HG03196 (cell line): Measurements from ENCODE around the gene LMF1.
A peak's percentile ranks its signal among the peaks of the same experiment; 100 is the strongest.

Experiments
- ATAC-seq: cut with Tn5 transposase; IDR thresholded peaks from one replicate; pipeline ENCODE4 v1.9.1; 2021; ENCODE audit not compliant: unreplicated experiment

The LMF1 gene

DNA sequence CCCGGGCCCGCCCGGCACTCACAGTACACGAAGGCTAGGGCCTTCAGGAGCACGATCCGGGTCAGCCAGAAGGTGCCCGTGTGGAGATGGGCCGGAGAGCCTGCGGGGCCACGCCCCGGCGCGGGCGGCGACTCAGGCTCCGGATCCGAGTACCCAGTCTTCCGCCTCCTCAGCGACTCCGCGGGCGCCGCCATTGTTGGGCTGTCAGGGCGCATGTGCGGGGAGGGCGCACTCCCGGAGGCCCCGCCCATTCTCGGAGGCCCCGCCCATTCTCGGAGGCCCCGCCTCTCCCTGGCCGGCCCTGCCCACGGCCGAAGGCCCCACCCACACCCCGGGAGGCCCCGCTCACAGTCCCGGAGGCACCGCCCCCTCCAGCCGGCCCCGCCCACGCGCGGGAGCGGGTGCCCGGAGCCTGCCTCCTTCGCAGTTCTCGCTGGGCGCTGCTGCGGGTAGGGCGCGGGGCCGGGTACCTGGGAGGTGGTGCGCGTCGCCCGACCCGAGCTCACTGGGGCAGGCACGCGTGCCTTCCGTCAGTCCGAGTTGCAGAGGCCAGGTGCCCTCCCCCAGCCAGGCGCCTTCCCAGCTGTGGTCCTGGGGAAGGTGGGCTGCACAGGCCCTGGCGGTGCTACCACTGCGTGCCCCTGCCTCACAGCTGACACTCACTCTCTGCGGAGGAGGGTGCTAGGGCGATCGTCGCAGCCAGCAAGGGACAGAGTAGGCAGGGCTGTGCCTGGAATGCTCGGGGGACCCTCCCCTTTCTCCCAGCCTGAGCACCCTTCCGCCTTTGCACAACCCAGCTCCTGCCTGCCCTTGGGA is at the start of gene LMF1:
Gene LMF1, minus strand, starts transcription at position 219 of the 816 bp plus-strand sequence. Its CDS starts 4 bp downstream, at position 215.
- ATAC-seq, result peak; percentile 71

DNA sequence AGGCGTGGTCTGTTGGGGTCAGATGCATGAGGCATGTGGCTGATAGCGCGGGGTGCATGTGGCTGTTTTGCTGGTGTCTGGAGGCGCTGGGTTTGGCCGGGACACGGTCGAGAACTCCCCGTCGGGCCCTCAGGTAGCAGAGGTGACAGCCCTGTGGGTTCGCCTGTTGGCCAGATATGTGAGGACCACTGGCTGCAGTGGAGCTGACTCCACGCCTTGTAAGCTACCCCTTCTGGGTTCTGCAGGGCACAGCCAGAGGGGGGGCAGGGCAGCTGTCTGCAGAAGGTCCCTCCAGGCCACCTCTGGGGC is 49.3 kb upstream of the LMF1 start:
- no peak for ATAC-seq

DNA sequence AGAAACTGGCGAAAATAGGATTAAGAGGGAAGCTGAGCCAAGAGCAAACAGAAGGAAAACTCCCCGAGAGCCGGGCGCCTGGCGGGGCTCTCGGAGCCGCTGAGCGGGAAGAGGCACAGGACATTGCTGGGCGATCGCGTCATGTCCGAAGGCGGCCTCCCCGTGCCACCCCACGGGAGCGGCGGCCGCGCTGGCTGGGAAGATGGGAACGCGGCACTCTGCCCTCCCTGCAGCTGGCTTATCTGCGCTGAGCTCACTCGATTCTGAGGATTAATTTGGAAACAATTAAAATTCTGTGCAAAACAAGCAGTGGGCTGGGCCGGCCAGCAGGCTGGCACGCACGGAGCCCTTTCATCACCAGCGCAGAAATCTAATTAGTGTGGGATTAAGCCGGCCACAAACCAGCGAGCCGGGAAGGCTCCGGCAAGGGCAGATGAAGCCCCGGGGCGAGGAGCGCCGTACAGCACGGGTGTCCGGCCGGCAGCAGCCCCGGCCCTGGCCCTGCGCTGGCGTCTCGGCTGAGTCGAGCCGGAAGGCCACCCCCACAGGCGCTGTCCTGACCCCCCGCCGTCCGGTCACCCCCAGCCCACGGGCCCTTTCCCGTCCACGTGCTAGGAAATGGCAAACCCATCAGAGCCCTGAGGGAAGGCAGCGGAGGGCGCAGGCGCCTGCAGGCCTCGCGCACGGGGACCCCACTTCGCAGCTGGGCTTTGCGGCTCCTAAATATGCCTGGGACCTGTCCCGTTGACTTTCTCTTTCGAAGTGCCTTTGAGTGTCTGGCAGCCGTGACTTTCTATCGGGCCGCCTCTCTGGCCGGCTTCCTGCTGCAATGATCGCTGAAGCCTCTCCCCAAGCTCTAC is 48.7 kb upstream of the LMF1 start:
- ATAC-seq, result no peak

DNA sequence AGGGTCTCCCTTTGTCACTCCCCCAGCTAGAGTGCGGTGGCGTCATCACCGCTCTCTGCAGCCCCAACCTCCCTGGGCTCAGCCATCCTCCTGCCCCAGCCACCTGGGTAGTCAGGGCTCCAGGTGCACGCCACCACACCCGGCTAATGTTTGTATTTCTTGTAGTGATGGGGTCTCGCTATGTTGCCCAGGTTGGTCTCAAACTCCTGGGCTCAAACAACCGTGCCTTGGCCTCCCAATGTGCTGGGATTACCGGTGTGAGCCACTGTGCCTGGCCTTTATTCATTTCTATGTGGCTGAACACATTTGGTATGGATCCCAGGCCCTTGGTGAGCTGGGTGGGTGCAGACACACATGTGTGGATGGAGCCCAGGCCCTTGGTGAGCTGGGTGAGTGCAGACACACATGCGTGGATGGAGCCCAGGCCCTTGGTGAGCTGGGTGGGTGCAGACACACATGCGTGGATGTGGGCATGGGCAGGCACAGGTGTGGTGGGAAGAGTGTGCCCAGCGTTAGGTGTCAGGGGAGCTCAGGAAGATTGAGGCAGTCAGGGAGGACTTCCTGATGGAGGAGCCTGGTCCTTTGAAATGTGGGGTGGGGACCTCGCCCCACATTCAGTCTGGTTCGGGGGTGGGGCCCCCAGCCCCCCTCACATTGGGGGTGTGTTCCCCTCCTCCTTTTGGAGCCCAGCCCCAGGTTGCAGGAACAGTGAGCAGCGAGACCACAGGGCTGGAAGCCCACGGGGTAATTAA is 47.8 kb upstream of the LMF1 start:
- no peak for ATAC-seq

DNA sequence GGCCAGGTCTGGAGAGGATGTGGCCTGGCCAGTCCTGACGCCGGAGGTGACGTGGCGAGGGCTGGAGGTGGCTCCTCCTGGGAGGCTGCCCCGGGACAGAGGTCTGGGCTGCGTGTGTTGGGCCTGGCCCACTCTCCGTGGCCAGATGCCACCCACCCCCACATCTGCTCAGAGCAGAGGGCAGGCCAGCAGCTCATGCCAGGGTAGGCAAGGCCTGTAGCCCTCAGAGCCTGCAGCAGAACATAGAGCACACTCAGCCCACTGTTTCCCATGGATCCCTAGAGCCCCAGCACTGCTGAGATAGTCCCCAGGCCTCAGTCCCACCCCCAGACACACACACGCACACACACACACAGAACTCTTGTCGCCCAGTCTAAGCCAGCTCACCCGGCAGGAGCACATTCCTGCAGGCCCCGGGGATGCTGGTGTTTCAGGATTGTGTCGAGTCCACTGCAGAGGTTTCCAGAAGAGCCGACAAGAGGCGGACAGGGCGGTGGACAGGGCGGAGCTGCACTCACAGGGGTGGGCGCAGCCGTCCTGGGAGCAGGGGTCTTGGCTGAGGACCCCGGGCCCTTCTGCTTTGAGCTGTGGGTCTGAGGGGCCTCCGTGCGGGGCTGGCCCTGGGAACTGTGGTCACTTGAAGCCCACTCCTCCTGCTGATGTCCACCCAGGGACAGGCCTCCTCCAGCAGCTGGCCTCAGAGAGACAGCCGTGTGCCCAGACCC is 44.1 kb upstream of the LMF1 start:
- ATAC-seq, result no peak

DNA sequence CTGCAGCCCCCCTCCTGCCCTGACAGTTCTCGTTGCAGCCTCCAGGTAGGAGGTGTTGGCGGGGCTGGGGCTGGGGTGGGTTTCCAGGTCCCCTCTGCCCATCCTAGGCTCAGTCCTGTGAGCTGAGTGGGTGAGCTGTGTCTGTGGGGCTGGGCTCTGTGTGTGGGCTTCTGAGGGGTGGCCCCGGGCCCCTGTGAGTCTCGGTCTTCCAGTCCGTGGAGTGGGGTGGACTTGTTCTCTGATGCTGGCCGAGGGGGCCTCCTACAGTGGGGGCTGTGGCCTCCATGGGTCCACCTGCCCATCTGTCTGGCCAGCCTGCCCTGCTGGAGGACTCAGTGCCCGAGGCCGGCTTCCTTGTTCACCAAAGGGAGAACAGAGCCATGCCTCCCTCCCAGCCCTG is 43.4 kb upstream of the LMF1 start:
- ATAC-seq, result no peak

DNA sequence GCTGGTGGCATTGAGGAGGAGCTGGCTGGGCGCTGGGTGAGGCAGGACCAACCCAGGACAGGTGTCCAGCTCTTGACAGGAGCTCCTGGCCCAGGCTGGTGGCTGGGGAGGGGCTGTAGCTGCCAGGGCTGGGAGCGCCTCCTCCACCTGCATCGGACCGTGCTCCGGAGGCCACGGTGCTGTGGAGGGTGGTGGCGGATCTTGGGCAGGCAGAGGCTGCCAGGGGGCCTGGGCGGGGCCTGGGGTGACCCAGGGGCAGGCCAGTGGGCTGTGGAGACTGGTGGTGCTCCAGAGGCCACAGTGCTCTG is 42.8 kb upstream of the LMF1 start:
- ATAC-seq, result no peak

DNA sequence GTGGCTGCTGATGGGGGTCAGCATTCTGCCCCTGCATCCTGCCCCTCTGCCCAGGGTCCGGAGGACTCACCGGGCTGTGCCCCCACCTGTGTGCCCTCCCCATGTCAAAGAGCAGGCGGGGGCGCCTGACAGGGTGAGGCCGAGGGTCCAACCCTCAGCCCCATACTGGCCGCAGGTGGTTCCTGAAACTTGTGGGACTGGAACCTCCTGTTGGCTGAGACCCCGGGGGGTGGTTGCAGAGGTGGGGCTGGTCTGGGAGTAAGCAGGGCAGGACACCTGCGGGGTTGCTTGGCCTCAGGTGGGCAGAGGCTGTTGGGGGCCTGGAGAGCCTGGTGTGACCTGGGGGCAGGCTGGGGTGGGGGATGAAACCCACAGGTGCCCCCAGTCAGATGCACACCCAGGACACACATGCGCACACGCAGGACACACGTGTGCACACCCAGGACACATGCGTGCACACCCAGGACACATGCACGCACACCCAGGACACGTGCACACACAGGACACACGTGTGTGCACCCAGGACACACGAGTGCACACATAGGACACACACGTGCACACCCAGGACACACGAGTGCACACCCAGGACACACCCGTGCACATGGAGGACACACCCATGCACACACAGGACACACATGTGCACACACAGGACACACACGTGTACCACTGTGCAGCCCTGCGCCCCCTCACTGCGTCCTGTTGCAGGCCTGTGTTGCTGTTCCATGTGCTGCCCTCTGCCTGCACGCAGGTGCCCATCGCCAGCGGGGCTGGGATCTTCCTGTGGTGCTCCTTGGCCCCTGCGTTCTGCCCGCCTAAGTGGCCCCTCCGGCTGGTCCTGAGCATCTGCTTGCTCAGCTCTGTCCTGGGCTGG is 42.2 kb upstream of the LMF1 start:
- no peak for ATAC-seq

DNA sequence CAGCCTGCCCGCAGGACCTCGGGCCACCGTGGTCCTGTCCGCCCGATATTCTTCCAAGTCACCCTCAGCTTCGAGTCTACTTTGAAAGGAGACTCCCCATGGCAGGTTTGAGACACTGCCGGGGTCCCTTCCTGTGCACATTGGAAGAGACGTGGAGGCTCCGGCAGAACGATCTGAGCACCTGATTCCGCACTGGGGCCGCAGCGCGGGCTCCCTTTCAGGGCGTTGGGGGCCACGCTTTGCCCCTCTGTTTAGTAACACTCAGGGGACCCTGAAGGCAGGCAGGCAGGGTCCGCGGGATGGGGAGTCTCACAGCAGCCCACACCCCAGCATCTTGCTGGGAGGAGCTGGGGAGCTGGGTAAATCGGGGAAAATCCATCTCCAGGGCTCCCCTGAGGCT is 41.4 kb upstream of the LMF1 start:
- ATAC-seq, result no peak

DNA sequence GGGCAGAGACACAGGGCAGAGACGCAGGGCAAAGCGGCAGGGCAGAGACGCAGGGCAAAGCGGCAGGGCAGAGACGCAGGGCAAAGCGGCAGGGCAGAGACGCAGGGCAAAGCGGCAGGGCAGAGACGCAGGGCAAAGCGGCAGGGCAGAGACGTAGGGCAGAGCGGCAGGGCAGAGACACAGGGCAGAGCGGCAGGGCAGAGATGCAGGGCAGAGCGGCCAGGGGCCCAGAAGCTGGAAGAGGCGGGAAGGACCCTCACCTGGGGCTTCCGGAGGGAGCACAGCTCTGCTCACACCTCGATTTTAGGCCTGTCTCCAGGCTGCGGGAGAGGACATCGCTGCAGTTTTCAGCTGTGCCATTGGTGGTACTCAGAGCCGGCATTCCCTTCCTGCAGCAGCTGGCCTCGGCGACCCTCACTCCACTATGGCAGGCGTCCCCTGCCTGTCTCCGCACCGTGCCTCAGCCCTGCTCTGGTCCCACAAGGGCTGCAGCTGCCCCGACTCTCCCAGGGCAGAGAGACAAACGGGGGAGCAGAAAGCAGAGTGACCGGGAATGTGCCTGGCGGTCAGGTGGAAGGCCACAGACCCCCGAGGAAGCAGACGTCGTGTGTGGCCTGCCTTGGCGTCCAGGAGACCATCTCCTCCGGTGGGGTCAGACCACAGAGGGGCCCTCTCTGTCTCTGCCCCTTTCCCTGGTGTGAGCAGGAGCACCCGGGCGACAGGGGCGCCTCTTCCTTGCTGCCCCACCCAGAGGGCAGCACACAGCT is 40.7 kb upstream of the LMF1 start:
- no peak for ATAC-seq

DNA sequence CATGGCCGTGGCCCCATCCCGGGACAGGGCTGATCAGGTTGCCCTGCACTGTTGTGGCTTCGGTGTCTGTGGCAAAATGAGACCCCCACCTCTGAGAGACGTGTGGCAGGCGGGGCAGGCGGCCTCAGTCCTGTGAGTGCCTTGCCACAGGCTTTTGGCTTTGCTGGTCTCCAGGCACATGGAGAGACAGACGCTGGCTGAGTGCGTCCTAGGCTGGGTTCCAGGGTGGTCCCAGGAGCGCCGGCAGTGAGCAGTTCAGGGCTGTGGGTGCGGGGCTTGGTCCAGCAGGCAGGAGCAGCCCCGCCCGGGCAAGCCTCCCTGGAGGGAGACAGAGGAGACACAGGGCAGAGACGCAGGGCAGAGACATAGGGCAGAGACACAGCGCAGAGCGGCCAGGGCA is 40.0 kb upstream of the LMF1 start:
- ATAC-seq, result no peak

DNA sequence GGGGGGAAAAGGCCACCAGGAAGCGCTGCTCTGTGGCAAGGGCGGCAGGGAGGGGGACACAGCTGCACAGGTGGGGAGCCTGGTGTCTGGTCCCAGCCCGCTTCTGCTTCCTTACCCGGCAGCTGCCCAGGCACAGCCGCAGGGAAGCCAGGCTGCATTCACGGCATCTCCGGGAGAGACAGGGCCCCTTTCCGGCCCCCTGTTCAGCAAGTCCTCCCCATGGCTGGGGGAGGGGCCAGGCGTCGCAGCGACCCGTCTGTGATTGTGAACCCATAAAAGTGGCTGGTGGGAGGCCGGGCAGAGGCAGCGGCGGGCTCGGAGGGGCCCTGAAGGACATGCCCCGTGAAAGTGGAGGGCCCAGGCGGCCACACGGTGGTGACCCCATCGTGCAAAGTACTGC is 39.5 kb upstream of the LMF1 start:
- no peak for ATAC-seq

DNA sequence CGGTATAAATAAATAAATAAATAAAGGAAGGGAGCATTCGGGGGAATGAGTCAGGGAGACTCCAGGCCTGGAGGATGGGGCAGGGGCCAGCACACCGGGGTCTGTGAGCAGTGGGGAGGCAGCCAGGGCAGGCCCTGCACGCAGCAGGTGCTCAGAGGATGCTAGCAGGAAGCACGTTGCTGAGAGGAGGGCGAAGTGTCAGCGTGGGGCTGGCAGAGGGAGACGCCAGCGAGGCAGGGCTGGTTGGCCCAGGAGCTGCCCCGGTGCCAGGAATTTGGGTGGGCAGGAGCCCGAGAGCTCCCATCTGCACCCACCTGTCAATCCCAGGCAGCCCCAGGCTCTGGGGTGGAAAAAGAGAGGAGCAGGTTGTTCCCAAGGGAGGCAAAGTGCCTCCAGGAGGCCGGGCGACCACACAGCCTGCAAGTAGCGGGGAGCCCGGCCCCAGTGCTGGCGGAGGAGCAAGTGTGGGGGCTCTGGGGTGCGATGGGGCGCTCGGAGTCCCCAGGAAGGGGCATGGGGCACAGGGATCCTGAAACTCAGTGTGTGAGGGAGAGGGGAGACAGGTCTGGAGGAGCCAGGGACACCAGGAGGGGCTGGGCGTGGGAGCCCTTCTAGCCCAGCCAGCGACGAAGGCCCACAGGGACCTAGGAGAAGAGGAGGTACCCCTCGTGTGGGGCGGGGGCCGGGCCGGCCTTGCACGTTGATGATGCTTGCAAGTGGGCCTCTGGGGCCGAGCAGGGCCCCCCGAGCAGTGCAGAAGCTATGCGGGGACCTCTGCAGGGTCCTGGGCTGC is 38.8 kb upstream of the LMF1 start:
- no peak for ATAC-seq

DNA sequence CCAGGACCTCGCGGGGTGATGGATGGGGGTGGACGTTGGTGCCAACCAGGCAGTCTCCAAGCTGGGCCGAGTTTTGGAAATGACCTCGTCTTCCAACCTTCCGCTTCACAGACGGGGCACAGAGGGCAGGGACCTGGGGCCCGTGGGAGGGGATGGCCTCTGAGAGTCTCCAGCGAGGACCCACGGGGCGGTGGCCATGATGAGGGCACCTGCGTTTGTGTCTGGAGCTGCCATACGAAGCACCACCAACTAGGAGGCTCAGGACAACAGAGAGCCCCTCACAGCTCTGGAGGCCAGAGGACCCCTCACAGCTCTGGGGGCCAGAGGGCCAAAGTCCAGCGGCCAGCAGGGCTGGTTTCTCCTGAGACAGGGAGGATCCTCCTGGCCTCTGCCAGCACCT is 37.3 kb upstream of the LMF1 start:
- ATAC-seq, result no peak

DNA sequence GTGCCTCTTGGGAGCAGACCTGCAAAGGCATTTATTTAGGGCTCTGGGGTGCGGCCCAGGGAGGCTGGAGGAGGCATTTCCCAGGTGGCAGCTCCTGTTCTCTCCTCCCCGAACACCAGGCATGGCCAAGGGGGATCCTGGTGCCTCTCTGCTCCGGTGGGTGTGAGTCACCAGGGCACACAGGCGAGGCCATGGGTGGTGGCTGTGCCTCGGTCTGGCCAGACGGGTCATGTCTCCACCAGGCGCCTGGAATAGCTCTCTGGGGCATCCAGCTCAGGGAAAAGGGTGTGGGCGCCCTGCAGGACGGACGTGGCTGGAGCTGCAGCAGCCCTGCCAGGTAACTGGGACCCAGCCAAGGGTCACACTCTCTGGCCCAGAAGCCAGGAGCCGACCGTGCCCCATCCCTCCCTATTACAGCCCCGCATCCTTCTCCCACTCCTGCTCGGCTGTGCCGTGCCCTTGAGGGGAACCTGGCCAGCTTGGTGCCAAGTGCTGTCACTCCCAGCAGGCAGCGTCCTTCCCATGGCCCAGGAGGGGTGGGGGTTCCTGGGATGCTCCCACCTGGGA is 36.6 kb upstream of the LMF1 start:
- no peak for ATAC-seq

DNA sequence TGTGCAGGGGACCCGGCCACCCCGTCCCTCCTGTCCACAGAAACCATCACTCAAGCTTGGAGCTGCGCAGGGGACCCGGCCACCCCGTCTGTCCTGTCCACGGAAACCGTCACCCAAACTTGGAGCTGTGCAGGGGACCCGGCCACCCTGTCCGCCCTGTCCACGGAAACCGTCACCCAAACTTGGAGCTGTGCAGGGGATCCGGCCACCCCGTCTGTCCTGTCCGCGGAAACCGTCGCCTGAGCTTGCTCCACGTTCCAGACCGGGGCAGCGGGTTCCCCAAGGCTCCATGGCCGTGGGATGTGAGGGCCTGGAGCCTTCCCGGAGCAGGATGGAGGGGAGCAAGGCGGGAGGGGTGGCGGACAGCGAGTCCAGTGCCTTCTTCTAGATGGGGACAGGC is 36.0 kb upstream of the LMF1 start:
- ATAC-seq, result no peak

DNA sequence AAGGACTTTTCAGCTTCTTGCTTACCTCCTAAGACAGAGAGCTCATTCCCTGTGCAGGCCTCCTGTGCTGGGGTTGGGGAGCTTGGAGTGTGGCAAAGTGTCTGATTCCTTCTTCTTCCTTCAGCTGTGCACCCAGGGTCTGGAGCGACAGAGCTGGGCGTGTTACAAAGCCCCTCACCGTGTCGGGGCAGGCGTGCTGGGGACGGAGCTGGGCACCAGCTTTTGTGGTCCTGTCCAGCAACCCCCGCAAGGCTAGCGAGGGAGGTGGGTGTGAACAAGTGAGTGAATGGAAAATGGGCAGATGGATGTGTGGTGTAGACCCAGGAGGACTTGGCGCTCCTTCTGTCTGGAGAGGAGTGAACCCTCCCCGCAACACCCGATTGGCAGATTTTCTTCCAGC is 34.5 kb upstream of the LMF1 start:
- no peak for ATAC-seq
